ENCODE results near the gene PHGDH. TPM values are rescaled to one million over a fixed set of nuclear protein-coding genes. Genes with fewer than 3 reads are reported as not detected.
"Not testable (repeated sequence)": the region's sequence is repeated elsewhere in the genome, so short reads cannot be mapped to it uniquely, and the experiment has no call there.

The PHGDH gene
- total RNA-seq, 6 experiments from 2014 or later = 56.4 to 109 (median 87.0) TPM

- no peak for DNase-seq
Measured at GRCh38 chr1:119700326-119700725, 11.4 kb upstream of the PHGDH start.

GRCh38 chr1:119701659-119702058 lies 10.1 kb upstream of the PHGDH start:
- no peak for TF ChIP-seq CTCF (IDR thresholded peaks at IDR 0.05)
- H3K36me3 Mint-ChIP-seq (ENCODE audit: low read depth) = peaks cover 11% of the 10 kb centered on the region
- H3K27ac Mint-ChIP-seq = no peak overlapping the region
- DNase-seq = no peak
- peaks cover 18% of the 10 kb centered on the region for H3K27me3 Mint-ChIP-seq (ENCODE audit: insufficient read depth)
- no peak overlapping the region for H3K4me3 Mint-ChIP-seq
- peaks cover 13% of the 10 kb centered on the region for H3K4me1 Mint-ChIP-seq (ENCODE audit: low read depth)
- H3K9me3 Mint-ChIP-seq = peaks cover 21% of the 10 kb centered on the region

More at GRCh38 chr1:119700326-119700725, 11.4 kb upstream of the PHGDH start:
- H3K36me3 Mint-ChIP-seq (ENCODE audit: low read depth) = peaks cover 11% of the 10 kb centered on the region
- H3K27ac Mint-ChIP-seq = no peak overlapping the region
- no peak overlapping the region for H3K4me3 Mint-ChIP-seq
- peaks cover 13% of the 10 kb centered on the region for H3K4me1 Mint-ChIP-seq (ENCODE audit: low read depth)
- H3K27me3 Mint-ChIP-seq (ENCODE audit: insufficient read depth) = peaks cover 24% of the 10 kb centered on the region
- H3K9me3 Mint-ChIP-seq = peaks cover 21% of the 10 kb centered on the region
- no peak for TF ChIP-seq CTCF (IDR thresholded peaks at IDR 0.05)

- Mint-ChIP-seq H3K4me3 (no peak overlapping the region), H3K36me3 (ENCODE audit: low read depth) (peaks cover 11% of the 10 kb centered on the region), H3K27ac (no peak overlapping the region), H3K9me3 (peaks cover 21% of the 10 kb centered on the region), H3K4me1 (ENCODE audit: low read depth) (peaks cover 13% of the 10 kb centered on the region), H3K27me3 (ENCODE audit: insufficient read depth) (peaks cover 15% of the 10 kb centered on the region)
- TF ChIP-seq CTCF (IDR thresholded peaks at IDR 0.05) = no peak
- DNase-seq = peak; percentile 51
Measured at GRCh38 chr1:119702384-119702783, 9.3 kb upstream of the PHGDH start.

GRCh38 chr1:119703666-119704450 lies 7.9 kb upstream of the PHGDH start:
- DNase-seq = no peak
- H3K36me3 Mint-ChIP-seq (ENCODE audit: low read depth) = peaks cover 11% of the 10 kb centered on the region
- peaks cover 21% of the 10 kb centered on the region for H3K9me3 Mint-ChIP-seq
- H3K4me1 Mint-ChIP-seq (ENCODE audit: low read depth) = peaks cover 13% of the 10 kb centered on the region
- no peak overlapping the region for H3K27ac Mint-ChIP-seq
- H3K27me3 Mint-ChIP-seq (ENCODE audit: insufficient read depth) = peaks cover 12% of the 10 kb centered on the region
- TF ChIP-seq CTCF (IDR thresholded peaks at IDR 0.05) = no peak
- H3K4me3 Mint-ChIP-seq = no peak overlapping the region

GRCh38 chr1:119706599-119706998 lies 5.1 kb upstream of the PHGDH start:
- not testable (repeated sequence) for H3K4me3 Mint-ChIP-seq; H3K9me3 Mint-ChIP-seq; DNase-seq; H3K36me3 Mint-ChIP-seq (ENCODE audit: low read depth); H3K27ac Mint-ChIP-seq
- Mint-ChIP-seq H3K27me3 (ENCODE audit: insufficient read depth) (peaks cover 17% of the 10 kb centered on the region), H3K4me1 (ENCODE audit: low read depth) (peaks cover 13% of the 10 kb centered on the region)

- DNase-seq; H3K9me3 Mint-ChIP-seq; H3K27me3 Mint-ChIP-seq (ENCODE audit: insufficient read depth); H3K36me3 Mint-ChIP-seq (ENCODE audit: low read depth): not testable (repeated sequence)
- Mint-ChIP-seq H3K4me1 (ENCODE audit: low read depth) (peaks cover 33% of the 10 kb centered on the region), H3K27ac (peak overlapping the region; percentile 82; the same call in 1 of the 2 replicates), H3K4me3 (peak overlapping the region; percentile 97)
Measured at GRCh38 chr1:119711356-119711803, 354 bp upstream of the PHGDH start.

Measured in HFFc6 (cell line).